NK-92 treated with Interleukin-12 subunit alpha and Interleukin-12 subunit beta, amount 100 ng/mL, for 24 hours (cell line): ENCODE data around the gene TTC7B.
"Not testable (repeated sequence)": the region's sequence is repeated elsewhere in the genome, so short reads cannot be mapped to it uniquely, and the experiment has no call there.

Source experiments
- DNase-seq: peaks from one replicate; lab custom pipeline; 2025; lab: John Stamatoyannopoulos, UW

The TTC7B gene

GRCh38 chr14:90830931-90831701, 14.9 kb upstream of the TTC7B start:
- DNase-seq, result no peak

- DNase-seq, result no peak
These were observed 13.4 kb upstream of the TTC7B start for GRCh38 chr14:90829677-90830076.

- DNase-seq, result peak; percentile 34
These were observed 12.6 kb upstream of the TTC7B start for GRCh38 chr14:90828642-90829487.

GRCh38 chr14:90827919-90828610, 11.8 kb upstream of the TTC7B start:
- peak; percentile 90 for DNase-seq

GRCh38 chr14:90823542-90823941, 7.3 kb upstream of the TTC7B start:
- not testable (repeated sequence) for DNase-seq

- peak; percentile 86 for DNase-seq
These were observed 4.7 kb upstream of the TTC7B start for GRCh38 chr14:90820958-90821357.

GRCh38 chr14:90819734-90820393, 3.6 kb upstream of the TTC7B start:
- no peak for DNase-seq

GRCh38 chr14:90818715-90819114, 2.5 kb upstream of the TTC7B start:
- no peak for DNase-seq

- DNase-seq, result no peak
These were observed 629 bp upstream of the TTC7B start for GRCh38 chr14:90816681-90817436.

GRCh38 chr14:90815572-90815821, 733 bp downstream of the TTC7B start:
- DNase-seq, result no peak

- no peak for DNase-seq
These were observed 1.2 kb downstream of the TTC7B start for GRCh38 chr14:90814806-90815571.

GRCh38 chr14:90813442-90813841, 2.8 kb downstream of the TTC7B start:
- no peak for DNase-seq

- no peak for DNase-seq
These were observed 4.1 kb downstream of the TTC7B start for GRCh38 chr14:90812109-90812508.

- no peak for DNase-seq
These were observed 4.6 kb downstream of the TTC7B start for GRCh38 chr14:90811641-90812040.

GRCh38 chr14:90810806-90811205, 5.4 kb downstream of the TTC7B start:
- DNase-seq, result no peak

GRCh38 chr14:90809530-90810312, 6.5 kb downstream of the TTC7B start:
- DNase-seq, result no peak

- DNase-seq, result no peak
These were observed 7.3 kb downstream of the TTC7B start for GRCh38 chr14:90808759-90809529.

GRCh38 chr14:90807060-90807459, 9.2 kb downstream of the TTC7B start:
- no peak for DNase-seq
